GM12878 (cell line): ENCODE data around the gene MAST4. TPM values are rescaled to one million over a fixed set of nuclear protein-coding genes. Genes with fewer than 3 reads are reported as not detected.

ENCODE experiments used
- ATAC-seq: fragments of 200-7000 bp; cut with Tn5 transposase; 3 replicates; pipeline ENCODE4 v1.9.1; 2020; ENCODE audit warnings: mild to moderate bottlenecking, moderate library complexity
- BruUV-seq: library from RNA; stranded (reverse); fragments of 400-500 nt; replicated peaks from 2 replicates; lab custom pipeline; 2021; lab: Mats Ljungman, UMichigan
- CTCF ChIA-PET: fragments of 300-600 bp; sonication (Branson Sonifier 250); formaldehyde crosslinking; extraction: SDS; loops from one replicate; lab custom pipeline; 2021; ENCODE audit warnings: inconsistent platforms; lab: Yijun Ruan, JAX
- POLR2A ChIA-PET: fragments of 350-600 bp; formaldehyde crosslinking; extraction: SDS; loops from one replicate; lab custom pipeline; 2021; ENCODE audit warnings: inconsistent platforms; lab: Charles Lee
- RAD21 ChIA-PET: fragments of 300-600 bp; sonication (Branson Sonifier 250); formaldehyde crosslinking; loops from one replicate; lab custom pipeline; 2023; ENCODE audit warnings: antibody characterized with exemption; ENCODE audit not compliant: unreplicated experiment; lab: Charles Lee
- SMC1A ChIA-PET: fragments of 300-600 bp; sonication (Branson Sonifier 250); formaldehyde crosslinking; loops from one replicate; lab custom pipeline; 2023; ENCODE audit not compliant: unreplicated experiment, uncharacterized antibody; lab: Charles Lee
- DNase-seq: peaks from one replicate; pipeline ENCODE4 v3.0.0-alpha.2; 2011; ENCODE audit warnings: low read depth, low spot score
- FAIRE-seq: peaks from 3 replicates; lab custom pipeline; 2011; peaks lifted over from hg19 to GRCh38; lab: Jason Lieb, UNC
- H2AFZ ChIP-seq: 2 replicates; pipeline ENCODE4 v1.6.0; 2011; ENCODE audit warnings: low read depth, low read length, control low read depth; ENCODE audit not compliant: control insufficient read depth
- H3K27ac ChIP-seq: 2 replicates; pipeline ENCODE4 v1.5.1; 2011; ENCODE audit warnings: control low read depth; ENCODE audit not compliant: control insufficient read depth, insufficient read depth
- H3K27me3 ChIP-seq, 2 experiments: replicated peaks in 1 of 2; 2 replicates each; pipeline versions ENCODE4 v1.6.0 to v1.6.1; 2011; ENCODE audit warnings: low read length in 1 of 2; ENCODE audit not compliant: control insufficient read depth in 2 of 2, insufficient read depth in 2 of 2
- H3K36me3 ChIP-seq, 2 experiments: 2 replicates each; pipeline ENCODE4 v1.5.1; 2011; ENCODE audit warnings: low read length in 1 of 2; ENCODE audit not compliant: control insufficient read depth in 2 of 2, insufficient read depth in 2 of 2
- H3K4me1 ChIP-seq: 2 replicates; pipeline ENCODE4 v1.6.1; 2011; ENCODE audit warnings: mild to moderate bottlenecking, low read length, moderate library complexity, mixed read lengths; ENCODE audit not compliant: control insufficient read depth, insufficient read depth
- H3K4me2 ChIP-seq: 2 replicates; pipeline ENCODE4 v1.6.0; 2011; ENCODE audit warnings: control low read depth; ENCODE audit not compliant: control insufficient read depth, insufficient read depth
- H3K4me3 ChIP-seq: fragments of 200-600 bp; sonication (generic); 2 replicates; pipeline ENCODE4 v1.5.1; 2016
- H3K79me2 ChIP-seq: 2 replicates; pipeline ENCODE4 v1.6.0; 2011; ENCODE audit warnings: low read length; ENCODE audit not compliant: control insufficient read depth, insufficient read depth
- H3K9ac ChIP-seq: 2 replicates; pipeline ENCODE4 v1.8.0; 2011; ENCODE audit warnings: low read length, control low read depth, mixed read lengths; ENCODE audit not compliant: control insufficient read depth, insufficient read depth
- H3K9me3 ChIP-seq: replicated peaks from 3 replicates; pipeline ENCODE4 v1.5.1; 2011; ENCODE audit warnings: mild to moderate bottlenecking, low read length; ENCODE audit not compliant: control insufficient read depth, insufficient read depth
- H4K20me1 ChIP-seq: 2 replicates; pipeline ENCODE4 v1.6.0; 2011; ENCODE audit not compliant: control insufficient read depth, insufficient read depth
- JUNB ChIP-seq: IDR thresholded peaks from 2 replicates; pipeline ENCODE4 v1.6.1; 2016; ENCODE audit warnings: antibody characterized with exemption, mild to moderate bottlenecking
- MTA3 ChIP-seq: IDR thresholded peaks from 2 replicates; pipeline ENCODE4 v1.6.1; 2012; ENCODE audit warnings: low read length, inconsistent platforms, borderline replicate concordance
- MYC ChIP-seq: IDR thresholded peaks from 2 replicates; pipeline ENCODE4 v1.6.1; 2011; ENCODE audit warnings: mild to moderate bottlenecking, low read length, moderate library complexity, inconsistent platforms; ENCODE audit not compliant: insufficient read depth, insufficient replicate concordance, insufficient read length, severe bottlenecking
- NFIC ChIP-seq: IDR thresholded peaks from 2 replicates; pipeline ENCODE4 v1.6.1; 2012; ENCODE audit warnings: low read depth, mild to moderate bottlenecking, inconsistent platforms, low read length, moderate library complexity
- RB1 ChIP-seq: fragments of 450-650 bp; formaldehyde crosslinking; IDR thresholded peaks from 2 replicates; pipeline ENCODE4 v1.6.1; 2017; ENCODE audit warnings: mild to moderate bottlenecking, borderline replicate concordance
- SIN3A ChIP-seq: IDR thresholded peaks from 2 replicates; pipeline ENCODE4 v1.6.1; 2012; ENCODE audit warnings: low read depth, low read length, improper control_type of control experiment
- STAT1 ChIP-seq: fragments of 450-650 bp; conservative IDR thresholded peaks from 2 replicates; pipeline ENCODE4 v1.6.1; 2014; ENCODE audit warnings: antibody characterized with exemption, mild to moderate bottlenecking
- WGBS: methylation state at CpG from one replicate; pipeline ENCODE4 v1.1.6; 2016; ENCODE audit warnings: low lambda C conversion rate; ENCODE audit not compliant: insufficient replicate concordance, insufficient coverage; ENCODE audit errors: missing lambda C conversion rate; 5-methylcytosine and 5-hydroxymethylcytosine counted together
- in situ Hi-C: fragments of 300-500 bp; cut with MboI; formaldehyde crosslinking; loops from 9 replicates; pipeline ENCODE4 v1.14.3; 2018; ENCODE audit warnings: mixed read lengths
- intact Hi-C: fragments of 100-400 bp; cut with micrococcal nuclease; formaldehyde crosslinking; loops from one replicate; pipeline ENCODE4 v1.14.2; 2022; ENCODE audit not compliant: unreplicated experiment
- polyA plus RNA-seq, 11 experiments: library from polyadenylated mRNA; depleted of rRNA in 4 of 11; unstranded in 6 of 11; stranded (reverse) in 5 of 11; fragments of >200 nt; fragmentation: Nextera tagmentation in 4 of 11; fragmentation: Illumina TruSeq in 1 of 11; extraction: Ambion mirVana in 4 of 11; extraction: Trizol in 1 of 11; gene quantifications; 1 replicate in 1 of 11; 2 replicates in 10 of 11; pipeline versions ENCODE4 v1.2.1 to v1.2.3, GENCODE V29; 2011 to 2016; ENCODE audit warnings: inconsistent platforms in 2 of 11, missing spikeins in 2 of 11, low read depth in 1 of 11
- total RNA-seq, 4 experiments: library from RNA; depleted of rRNA in 3 of 4; stranded (reverse); fragments of >200 nt in 3 of 4; fragmentation: Illumina TruSeq in 1 of 4; extraction: Trizol in 1 of 4; gene quantifications; 2 replicates each; pipeline versions ENCODE4 v1.2.1 to v1.2.3, GENCODE V29; 2013 to 2021
- TF ChIP-seq, protein P1 (sequence below): IDR thresholded peaks from 2 replicates; pipeline ENCODE4 v1.6.1; 2012; ENCODE audit warnings: improper control_type of control experiment, low read depth, low read length; ENCODE audit not compliant: insufficient replicate concordance

The MAST4 gene
- total and polyA plus RNA-seq, 10 of the 15 experiments (the other 5 are each of a cell fraction or from before 2014, with no cell fraction given), result 0.02 to 1.6 (median 0.29) TPM; not detected in 1

DNA sequence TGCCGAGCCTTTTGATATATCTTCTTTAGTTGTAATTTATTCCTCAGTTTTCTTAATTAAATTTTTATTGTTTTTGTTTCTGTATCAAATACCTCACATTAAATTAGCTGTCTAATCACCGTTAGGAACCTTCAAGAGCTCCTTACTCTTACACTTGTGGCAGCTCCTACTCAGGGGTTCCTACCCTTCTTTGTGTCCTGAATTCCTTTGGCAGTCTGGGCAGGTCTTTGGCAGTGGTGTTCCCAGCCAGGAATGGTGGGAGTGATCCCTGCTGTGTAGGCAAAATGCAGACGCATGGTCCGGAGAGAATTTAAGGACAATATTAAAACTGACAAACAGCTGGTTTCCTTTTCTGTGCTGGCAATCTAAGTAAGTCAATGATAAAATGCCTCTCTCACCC lies 41.8 kb downstream of the MAST4 start:
- no peaks in the 10 kb centered on the region for H4K20me1 ChIP-seq
- WGBS, result 67% methylated on average over 4 of the region's 4 CpGs
- ChIA-PET POLR2A (no interaction called here), RAD21 (no interaction called here), SMC1A (interaction anchor here (0.7 to 1.6 kb wide), 2 partner anchors 10 to 19 kb away, joined by 3 to 7 read pairs; no protein-coding TSS in a partner anchor), CTCF (interaction anchor here (1.4 kb wide), 1 partner anchor 8 kb away, joined by 4 read pairs; no protein-coding TSS in a partner anchor)
- no peak for FAIRE-seq
- no peaks in the 10 kb centered on the region for H3K36me3 ChIP-seq
- no peak overlapping the region for H3K4me2 ChIP-seq
- TF ChIP-seq MYC, result no peak
- no peak for TF ChIP-seq NFIC
- TF ChIP-seq RB1, result no peak
- no peak for TF ChIP-seq MTA3
- no peak for TF ChIP-seq JUNB
- no peak for TF ChIP-seq SIN3A
- no peak for TF ChIP-seq STAT1
- TF ChIP-seq, protein P1, sequence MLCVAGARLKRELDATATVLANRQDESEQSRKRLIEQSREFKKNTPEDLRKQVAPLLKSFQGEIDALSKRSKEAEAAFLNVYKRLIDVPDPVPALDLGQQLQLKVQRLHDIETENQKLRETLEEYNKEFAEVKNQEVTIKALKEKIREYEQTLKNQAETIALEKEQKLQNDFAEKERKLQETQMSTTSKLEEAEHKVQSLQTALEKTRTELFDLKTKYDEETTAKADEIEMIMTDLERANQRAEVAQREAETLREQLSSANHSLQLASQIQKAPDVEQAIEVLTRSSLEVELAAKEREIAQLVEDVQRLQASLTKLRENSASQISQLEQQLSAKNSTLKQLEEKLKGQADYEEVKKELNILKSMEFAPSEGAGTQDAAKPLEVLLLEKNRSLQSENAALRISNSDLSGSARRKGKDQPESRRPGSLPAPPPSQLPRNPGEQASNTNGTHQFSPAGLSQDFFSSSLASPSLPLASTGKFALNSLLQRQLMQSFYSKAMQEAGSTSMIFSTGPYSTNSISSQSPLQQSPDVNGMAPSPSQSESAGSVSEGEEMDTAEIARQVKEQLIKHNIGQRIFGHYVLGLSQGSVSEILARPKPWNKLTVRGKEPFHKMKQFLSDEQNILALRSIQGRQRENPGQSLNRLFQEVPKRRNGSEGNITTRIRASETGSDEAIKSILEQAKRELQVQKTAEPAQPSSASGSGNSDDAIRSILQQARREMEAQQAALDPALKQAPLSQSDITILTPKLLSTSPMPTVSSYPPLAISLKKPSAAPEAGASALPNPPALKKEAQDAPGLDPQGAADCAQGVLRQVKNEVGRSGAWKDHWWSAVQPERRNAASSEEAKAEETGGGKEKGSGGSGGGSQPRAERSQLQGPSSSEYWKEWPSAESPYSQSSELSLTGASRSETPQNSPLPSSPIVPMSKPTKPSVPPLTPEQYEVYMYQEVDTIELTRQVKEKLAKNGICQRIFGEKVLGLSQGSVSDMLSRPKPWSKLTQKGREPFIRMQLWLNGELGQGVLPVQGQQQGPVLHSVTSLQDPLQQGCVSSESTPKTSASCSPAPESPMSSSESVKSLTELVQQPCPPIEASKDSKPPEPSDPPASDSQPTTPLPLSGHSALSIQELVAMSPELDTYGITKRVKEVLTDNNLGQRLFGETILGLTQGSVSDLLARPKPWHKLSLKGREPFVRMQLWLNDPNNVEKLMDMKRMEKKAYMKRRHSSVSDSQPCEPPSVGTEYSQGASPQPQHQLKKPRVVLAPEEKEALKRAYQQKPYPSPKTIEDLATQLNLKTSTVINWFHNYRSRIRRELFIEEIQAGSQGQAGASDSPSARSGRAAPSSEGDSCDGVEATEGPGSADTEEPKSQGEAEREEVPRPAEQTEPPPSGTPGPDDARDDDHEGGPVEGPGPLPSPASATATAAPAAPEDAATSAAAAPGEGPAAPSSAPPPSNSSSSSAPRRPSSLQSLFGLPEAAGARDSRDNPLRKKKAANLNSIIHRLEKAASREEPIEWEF, result no peak
- H3K9ac ChIP-seq, result no peak overlapping the region
- in situ Hi-C loops (no loop called here), intact Hi-C loops (no loop called here)
- no peak overlapping the region for H2AFZ ChIP-seq
- H3K79me2 ChIP-seq, result no peaks in the 10 kb centered on the region
- H3K4me1 ChIP-seq, result no peaks in the 10 kb centered on the region
- no peak overlapping the region for H3K27ac ChIP-seq
- H3K27me3 ChIP-seq, result no peaks in the 10 kb centered on the region
- no peak for DNase-seq
- H3K4me3 ChIP-seq, result no peak overlapping the region
- no TSS peak for BruUV-seq
- ATAC-seq, result no peak
- no peaks in the 10 kb centered on the region for H3K9me3 ChIP-seq
